ENCODE data around the gene IL1RAP. TPM values are rescaled to one million over a fixed set of nuclear protein-coding genes. Genes with fewer than 3 reads are reported as not detected.

Gene IL1RAP
- total and polyA plus RNA-seq, 7 experiments from 2014 or later = 5.9 to 29.0 (median 12.1) TPM

DNA sequence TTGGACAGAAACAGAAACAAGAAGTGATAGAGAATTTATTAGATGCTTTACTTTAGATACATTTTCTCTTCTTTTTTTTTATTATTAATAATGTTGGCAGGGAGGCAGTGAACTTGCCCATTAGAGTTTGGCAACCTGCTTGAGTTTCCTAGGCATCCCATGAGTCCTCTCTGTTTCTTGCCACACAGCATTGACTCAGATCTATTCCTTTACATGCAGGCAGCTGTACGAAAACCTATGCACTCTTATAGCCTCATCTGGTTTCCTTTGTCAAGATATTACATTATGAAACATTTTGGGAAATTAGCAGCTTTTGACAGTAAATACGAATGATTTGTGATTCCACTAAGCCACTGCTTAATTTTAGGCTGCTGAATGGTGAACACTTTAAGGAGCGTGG, 23.3 kb downstream of the IL1RAP start:
- Histone ChIP-seq H3K27ac (ENCODE audit: low read depth, low read length) (no peak overlapping the region), H3K4me1 (ENCODE audit: control insufficient read depth in 2 of 2, insufficient read depth in 2 of 2, low read length in 2 of 2) (no peaks in the 10 kb centered on the region), H3K9me3 (ENCODE audit: control insufficient read depth in 2 of 3, low read length in 3 of 3) (no peaks in the 10 kb centered on the region), H3K4me3 (ENCODE audit: low read length) (no peak overlapping the region), H3K36me3 (ENCODE audit: control insufficient read depth in 2 of 3, insufficient read depth in 3 of 3, low read length in 3 of 3) (no peaks in the 10 kb centered on the region), H3K27me3 (ENCODE audit: control insufficient read depth in 2 of 2, insufficient read depth in 2 of 2, low read length in 2 of 2) (no peaks in the 10 kb centered on the region)
- Mint-ChIP-seq H3K4me3 (no peak overlapping the region), H3K27me3 (no peaks in the 10 kb centered on the region), H3K36me3 (peaks cover 0 to 27% (median 9%) of the 10 kb centered on the region in 5 donors), H3K4me1 (peaks cover 14 to 47% (median 24%) of the 10 kb centered on the region in 7 donors), H3K9me3 (no peaks in the 10 kb centered on the region), H3K27ac (no peak overlapping the region)
- POLR2A ChIA-PET = no interaction called here
- no peak for ATAC-seq
- no peak for DNase-seq
- intact Hi-C loops (cut with micrococcal nuclease) = no loop called here
- CTCF ChIA-PET = no interaction called here

DNA sequence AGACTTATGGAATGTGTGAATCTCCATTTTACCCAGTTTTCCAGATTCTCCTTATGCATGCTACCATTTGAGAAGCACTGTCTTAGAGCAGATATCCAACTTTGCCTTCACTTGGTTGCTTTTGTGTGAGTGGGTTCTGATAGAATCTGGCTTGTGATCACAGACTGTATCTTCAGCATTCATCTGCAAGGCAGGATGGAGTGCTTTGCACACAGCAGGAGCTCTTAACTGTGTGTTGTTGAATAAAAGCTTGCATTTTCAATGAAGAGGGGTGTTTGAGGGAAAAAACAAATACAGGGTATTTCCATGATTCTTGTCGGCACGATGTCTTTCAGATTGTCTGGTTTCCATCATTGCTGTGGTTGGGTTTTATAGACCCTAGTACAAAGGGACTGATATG, 24.4 kb downstream of the IL1RAP start:
- H3K27ac Mint-ChIP-seq = no peak overlapping the region
- H3K36me3 Mint-ChIP-seq = peaks cover 0 to 23% (median 8%) of the 10 kb centered on the region in 5 donors
- no peak for DNase-seq
- H3K9me3 Mint-ChIP-seq = no peaks in the 10 kb centered on the region
- H3K4me1 Mint-ChIP-seq = peaks cover 14 to 44% (median 19%) of the 10 kb centered on the region in 7 donors
- Histone ChIP-seq H3K9me3 (ENCODE audit: control insufficient read depth in 2 of 3, low read length in 3 of 3) (no peaks in the 10 kb centered on the region), H3K36me3 (ENCODE audit: control insufficient read depth in 2 of 3, insufficient read depth in 3 of 3, low read length in 3 of 3) (no peaks in the 10 kb centered on the region), H3K4me1 (ENCODE audit: control insufficient read depth in 2 of 2, insufficient read depth in 2 of 2, low read length in 2 of 2) (no peaks in the 10 kb centered on the region), H3K27ac (ENCODE audit: low read depth, low read length) (no peak overlapping the region), H3K4me3 (ENCODE audit: low read length) (no peak overlapping the region), H3K27me3 (ENCODE audit: control insufficient read depth in 2 of 2, insufficient read depth in 2 of 2, low read length in 2 of 2) (no peaks in the 10 kb centered on the region)
- no peaks in the 10 kb centered on the region for H3K27me3 Mint-ChIP-seq
- intact Hi-C loops (cut with micrococcal nuclease) = no loop called here
- H3K4me3 Mint-ChIP-seq = no peak overlapping the region
- ATAC-seq = no peak
- POLR2A ChIA-PET = no interaction called here
- CTCF ChIA-PET = interaction anchor here (0.9 kb wide), 1 partner anchor 27 kb away, joined by 3 read pairs; no protein-coding TSS in a partner anchor

DNA sequence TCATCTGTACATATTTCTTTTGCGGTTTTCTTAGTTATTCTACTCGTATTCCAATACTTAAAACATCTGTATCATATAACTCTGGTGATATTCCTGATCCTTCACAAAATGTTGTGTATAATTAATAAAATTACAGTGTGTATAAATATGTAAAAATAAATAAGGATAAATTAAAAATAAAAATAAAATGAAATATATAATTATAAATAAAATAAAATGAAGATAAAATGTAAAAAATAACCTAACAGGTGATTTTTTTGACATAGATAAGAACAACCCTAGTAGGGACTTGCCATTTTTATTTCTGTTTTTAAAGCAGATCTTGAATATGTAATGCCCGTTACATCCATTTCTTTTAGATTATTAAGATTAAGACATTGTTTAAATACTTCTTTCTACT, 25.6 kb downstream of the IL1RAP start:
- Mint-ChIP-seq H3K36me3 (peaks cover 0 to 22% (median 4%) of the 10 kb centered on the region in 5 donors), H3K27me3 (no peaks in the 10 kb centered on the region), H3K4me1 (peaks cover 9 to 38% (median 17%) of the 10 kb centered on the region in 7 donors), H3K4me3 (no peak overlapping the region), H3K27ac (no peak overlapping the region), H3K9me3 (no peaks in the 10 kb centered on the region)
- Histone ChIP-seq H3K4me1 (ENCODE audit: control insufficient read depth in 2 of 2, insufficient read depth in 2 of 2, low read length in 2 of 2) (no peaks in the 10 kb centered on the region), H3K36me3 (ENCODE audit: control insufficient read depth in 2 of 3, insufficient read depth in 3 of 3, low read length in 3 of 3) (no peaks in the 10 kb centered on the region), H3K4me3 (ENCODE audit: low read length) (no peak overlapping the region), H3K9me3 (ENCODE audit: control insufficient read depth in 2 of 3, low read length in 3 of 3) (no peaks in the 10 kb centered on the region), H3K27me3 (ENCODE audit: control insufficient read depth in 2 of 2, insufficient read depth in 2 of 2, low read length in 2 of 2) (no peaks in the 10 kb centered on the region), H3K27ac (ENCODE audit: low read depth, low read length) (no peak overlapping the region)
- no peak for DNase-seq
- ChIA-PET CTCF (no interaction called here), POLR2A (no interaction called here)
- intact Hi-C loops (cut with micrococcal nuclease) = no loop called here
- ATAC-seq = no peak

DNA sequence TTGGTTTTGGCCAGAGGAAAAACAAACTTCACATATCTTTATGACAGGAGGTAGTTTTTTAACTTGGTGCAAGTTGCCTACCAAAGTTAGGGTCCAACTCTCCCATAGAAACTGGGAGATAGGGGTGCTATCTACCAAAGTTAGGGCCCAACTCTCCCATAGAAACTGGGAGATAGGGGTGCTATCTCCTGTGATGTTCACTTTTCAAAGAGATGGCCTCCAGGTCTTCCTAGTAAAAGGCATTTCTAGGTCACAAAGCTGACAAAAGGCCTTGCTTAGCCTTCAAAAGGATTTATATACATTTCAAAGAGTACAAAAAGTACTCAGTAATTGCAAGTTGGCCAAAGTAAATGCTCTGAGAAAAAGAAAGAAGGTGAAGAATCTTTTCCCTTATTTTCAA, 27.1 kb downstream of the IL1RAP start:
- Histone ChIP-seq H3K4me1 (ENCODE audit: control insufficient read depth in 2 of 2, insufficient read depth in 2 of 2, low read length in 2 of 2) (no peaks in the 10 kb centered on the region), H3K4me3 (ENCODE audit: low read length) (no peak overlapping the region), H3K27me3 (ENCODE audit: control insufficient read depth in 2 of 2, insufficient read depth in 2 of 2, low read length in 2 of 2) (no peaks in the 10 kb centered on the region), H3K27ac (ENCODE audit: low read depth, low read length) (no peak overlapping the region), H3K9me3 (ENCODE audit: control insufficient read depth in 2 of 3, low read length in 3 of 3) (no peaks in the 10 kb centered on the region), H3K36me3 (ENCODE audit: control insufficient read depth in 2 of 3, insufficient read depth in 3 of 3, low read length in 3 of 3) (no peaks in the 10 kb centered on the region)
- no peak for DNase-seq
- Mint-ChIP-seq H3K9me3 (no peaks in the 10 kb centered on the region), H3K4me1 (peaks cover 6 to 32% (median 12%) of the 10 kb centered on the region in 7 donors), H3K27me3 (no peaks in the 10 kb centered on the region), H3K27ac (no peak overlapping the region), H3K36me3 (peaks cover 0 to 14% (median 10%) of the 10 kb centered on the region in 5 donors), H3K4me3 (no peak overlapping the region)
- ChIA-PET POLR2A (interaction anchor here (0.7 kb wide), 1 partner anchor 27 kb away, joined by 3 read pairs; the partner anchor contains the start of gene IL1RAP), CTCF (no interaction called here)
- intact Hi-C loops (cut with micrococcal nuclease) = no loop called here
- ATAC-seq = no peak

DNA sequence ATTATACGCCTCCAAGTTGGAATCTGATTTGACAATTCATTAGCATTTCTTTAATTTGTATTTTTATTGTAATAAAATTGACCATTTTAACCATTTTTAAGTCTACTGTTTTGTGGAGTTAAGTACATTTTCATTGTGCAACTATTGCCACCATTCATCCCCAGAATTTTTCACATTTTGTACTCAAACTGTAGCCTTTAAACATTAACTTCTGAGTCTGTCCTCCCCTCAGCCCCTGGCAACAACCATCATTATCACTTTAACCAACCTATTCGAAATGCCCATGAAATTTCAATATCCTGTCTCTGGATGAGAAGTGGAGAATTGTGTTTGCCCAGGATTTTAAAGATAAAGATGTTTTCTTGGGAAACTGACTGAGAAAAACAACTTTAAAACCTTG, 27.7 kb downstream of the IL1RAP start:
- no peaks in the 10 kb centered on the region for H3K4me1 ChIP-seq (ENCODE audit: control insufficient read depth in 2 of 2, insufficient read depth in 2 of 2, low read length in 2 of 2)
- ATAC-seq (no peak), DNase-seq (no peak)
- intact Hi-C loops (cut with micrococcal nuclease) = no loop called here
- no peaks in the 10 kb centered on the region for H3K27me3 Mint-ChIP-seq
- no peaks in the 10 kb centered on the region for H3K9me3 Mint-ChIP-seq
- no peak overlapping the region for H3K27ac Mint-ChIP-seq
- ChIA-PET POLR2A (no interaction called here), CTCF (no interaction called here)
- no peak overlapping the region for H3K4me3 Mint-ChIP-seq
- H3K4me3 ChIP-seq (ENCODE audit: low read length) = no peak overlapping the region
- H3K27me3 ChIP-seq (ENCODE audit: control insufficient read depth in 2 of 2, insufficient read depth in 2 of 2, low read length in 2 of 2) = no peaks in the 10 kb centered on the region
- H3K27ac ChIP-seq (ENCODE audit: low read depth, low read length) = no peak overlapping the region
- peaks cover 6 to 27% (median 12%) of the 10 kb centered on the region in 7 donors for H3K4me1 Mint-ChIP-seq
- no peaks in the 10 kb centered on the region for H3K36me3 ChIP-seq (ENCODE audit: control insufficient read depth in 2 of 3, insufficient read depth in 3 of 3, low read length in 3 of 3)
- H3K9me3 ChIP-seq (ENCODE audit: control insufficient read depth in 2 of 3, low read length in 3 of 3) = no peaks in the 10 kb centered on the region
- H3K36me3 Mint-ChIP-seq = peaks cover 0 to 17% (median 10%) of the 10 kb centered on the region in 5 donors

DNA sequence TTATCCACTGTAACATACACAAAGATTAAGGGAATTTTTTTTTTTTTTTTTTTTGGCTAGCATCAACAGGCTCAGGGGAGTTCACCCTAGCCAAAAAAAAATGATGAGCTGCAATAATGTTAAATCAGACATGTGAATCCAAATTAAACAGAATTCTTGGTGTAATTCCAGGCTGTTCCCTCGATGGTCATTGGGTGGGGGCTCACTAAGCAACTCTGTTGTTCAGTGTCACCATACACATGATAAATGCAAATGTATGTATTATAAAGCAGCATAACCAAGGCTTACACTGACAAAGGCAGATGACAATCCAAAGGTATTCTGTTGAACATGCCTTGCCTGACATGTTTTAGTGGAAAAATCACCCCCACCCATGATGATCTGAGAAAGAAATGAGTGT, 29.0 kb downstream of the IL1RAP start:
- Mint-ChIP-seq H3K9me3 (no peaks in the 10 kb centered on the region), H3K4me1 (peaks cover 3 to 19% (median 10%) of the 10 kb centered on the region in 7 donors), H3K27me3 (no peaks in the 10 kb centered on the region), H3K36me3 (peaks cover 0 to 16% (median 8%) of the 10 kb centered on the region in 5 donors), H3K27ac (no peak overlapping the region), H3K4me3 (no peak overlapping the region)
- ATAC-seq = no peak
- no peak for DNase-seq
- H3K27me3 ChIP-seq (ENCODE audit: control insufficient read depth in 2 of 2, insufficient read depth in 2 of 2, low read length in 2 of 2) = no peaks in the 10 kb centered on the region
- no peaks in the 10 kb centered on the region for H3K4me1 ChIP-seq (ENCODE audit: control insufficient read depth in 2 of 2, insufficient read depth in 2 of 2, low read length in 2 of 2)
- no peaks in the 10 kb centered on the region for H3K36me3 ChIP-seq (ENCODE audit: control insufficient read depth in 2 of 3, insufficient read depth in 3 of 3, low read length in 3 of 3)
- no peaks in the 10 kb centered on the region for H3K9me3 ChIP-seq (ENCODE audit: control insufficient read depth in 2 of 3, low read length in 3 of 3)
- POLR2A ChIA-PET = no interaction called here
- CTCF ChIA-PET = no interaction called here
- H3K4me3 ChIP-seq (ENCODE audit: low read length) = no peak overlapping the region
- intact Hi-C loops (cut with micrococcal nuclease) = no loop called here
- no peak overlapping the region for H3K27ac ChIP-seq (ENCODE audit: low read depth, low read length)

DNA sequence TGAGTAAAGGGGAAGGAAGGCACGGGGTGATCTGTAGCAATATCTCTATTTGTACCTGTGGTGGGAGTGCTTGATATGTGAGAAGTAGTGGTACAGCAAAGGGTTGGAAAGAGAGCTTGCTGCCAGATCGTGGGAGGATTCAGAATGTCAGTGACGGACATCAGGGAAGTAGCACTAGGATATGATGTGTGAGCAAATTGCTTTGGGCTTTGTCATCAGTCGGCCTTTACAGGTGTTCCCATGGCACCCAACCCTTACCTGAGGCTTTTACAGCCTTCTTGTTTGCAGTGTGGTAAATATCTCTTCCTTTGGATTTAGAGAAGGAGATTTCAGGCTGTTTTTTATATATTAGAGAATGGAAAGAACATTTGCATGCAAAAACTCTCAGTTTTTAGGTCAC, 29.8 kb downstream of the IL1RAP start:
- Histone ChIP-seq H3K27ac (ENCODE audit: low read depth, low read length) (no peak overlapping the region), H3K9me3 (ENCODE audit: control insufficient read depth in 2 of 3, low read length in 3 of 3) (no peaks in the 10 kb centered on the region), H3K36me3 (ENCODE audit: control insufficient read depth in 2 of 3, insufficient read depth in 3 of 3, low read length in 3 of 3) (no peaks in the 10 kb centered on the region), H3K4me3 (ENCODE audit: low read length) (no peak overlapping the region), H3K4me1 (ENCODE audit: control insufficient read depth in 2 of 2, insufficient read depth in 2 of 2, low read length in 2 of 2) (no peaks in the 10 kb centered on the region), H3K27me3 (ENCODE audit: control insufficient read depth in 2 of 2, insufficient read depth in 2 of 2, low read length in 2 of 2) (no peaks in the 10 kb centered on the region)
- no peak for ATAC-seq
- H3K36me3 Mint-ChIP-seq = peaks cover 0 to 17% (median 11%) of the 10 kb centered on the region in 5 donors
- intact Hi-C loops (cut with micrococcal nuclease) = no loop called here
- H3K4me3 Mint-ChIP-seq = no peak overlapping the region
- ChIA-PET CTCF (no interaction called here), POLR2A (no interaction called here)
- no peak for DNase-seq
- peaks cover 0 to under 1% (median 0%) of the 10 kb centered on the region in 11 donors for H3K9me3 Mint-ChIP-seq
- H3K4me1 Mint-ChIP-seq = peaks cover 0 to 11% (median 2%) of the 10 kb centered on the region in 7 donors
- peak overlapping the region in 1 of 9 donors; percentile 27 for H3K27ac Mint-ChIP-seq
- no peaks in the 10 kb centered on the region for H3K27me3 Mint-ChIP-seq

All from naive thymus-derived CD4-positive, alpha-beta T cell (primary cell).